IMR-90 (cell line): ENCODE measurements around the gene MALRD1. TPM values are rescaled to one million over a fixed set of nuclear protein-coding genes. Genes with fewer than 3 reads are reported as not detected.

Source experiments
- ATAC-seq: fragments of 200-7000 bp; cut with Tn5 transposase; 2 replicates; pipeline ENCODE4 v1.9.1; 2020; ENCODE audit warnings: low read depth, mild to moderate bottlenecking, moderate library complexity
- BruUV-seq: library from RNA; stranded (reverse); fragments of 400-500 nt; replicated peaks from 2 replicates; lab custom pipeline; 2021; lab: Mats Ljungman, UMichigan
- CTCF ChIA-PET: fragments of 300-600 bp; formaldehyde crosslinking; extraction: SDS; loops from one replicate; lab custom pipeline; 2021; ENCODE audit warnings: antibody characterized with exemption; lab: Yijun Ruan, JAX
- POLR2A ChIA-PET: fragments of 300-600 bp; sonication (Branson Sonifier 250); formaldehyde crosslinking; loops from one replicate; lab custom pipeline; 2022; ENCODE audit warnings: antibody characterized with exemption; ENCODE audit not compliant: unreplicated experiment; lab: Charles Lee
- DNase-seq: peaks from one replicate; pipeline ENCODE4 v3.0.0; 2013
- H2AFZ ChIP-seq: replicated peaks from 2 replicates; pipeline ENCODE3; 2013; ENCODE audit warnings: low read length, mild to moderate bottlenecking; ENCODE audit not compliant: poor library complexity
- H2AK5ac ChIP-seq: 2 replicates; pipeline ENCODE4 v1.6.1; 2013; ENCODE audit warnings: low read depth, low read length, inconsistent platforms
- H2AK9ac ChIP-seq: replicated peaks from 2 replicates; pipeline ENCODE3; 2013; ENCODE audit warnings: mild to moderate bottlenecking, low read depth, low read length, moderate library complexity; ENCODE audit not compliant: poor library complexity
- H2BK120ac ChIP-seq: 2 replicates; pipeline ENCODE4 v1.6.1; 2013; ENCODE audit warnings: low read depth, low read length, inconsistent platforms
- H2BK15ac ChIP-seq: 3 replicates; pipeline ENCODE4 v1.6.1; 2013; ENCODE audit warnings: low read depth, low read length, inconsistent platforms
- H2BK20ac ChIP-seq: 2 replicates; pipeline ENCODE4 v1.6.1; 2013; ENCODE audit warnings: low read depth, mild to moderate bottlenecking, inconsistent platforms, low read length, moderate library complexity
- H2BK5ac ChIP-seq: 2 replicates; pipeline ENCODE4 v1.6.1; 2013; ENCODE audit warnings: mild to moderate bottlenecking, low read depth, low read length, inconsistent platforms; ENCODE audit not compliant: poor library complexity, severe bottlenecking
- H3K14ac ChIP-seq: replicated peaks from 2 replicates; pipeline ENCODE4 v1.6.1; 2013; ENCODE audit warnings: low read depth, low read length, inconsistent platforms
- H3K18ac ChIP-seq: 2 replicates; pipeline ENCODE4 v1.6.1; 2013; ENCODE audit warnings: low read depth, low read length, control low read depth
- H3K23ac ChIP-seq: 2 replicates; pipeline ENCODE4 v1.6.1; 2013; ENCODE audit warnings: low read depth, low read length, inconsistent platforms
- H3K27ac ChIP-seq: 2 replicates; pipeline ENCODE4 v1.5.1; 2013; ENCODE audit warnings: mild to moderate bottlenecking, control low read depth, low read length; ENCODE audit not compliant: insufficient read depth
- H3K27me3 ChIP-seq: 2 replicates; pipeline ENCODE4 v1.6.1; 2013; ENCODE audit warnings: low read length; ENCODE audit not compliant: control insufficient read depth, insufficient read depth
- H3K36me3 ChIP-seq: 2 replicates; pipeline ENCODE4 v1.6.1; 2013; ENCODE audit warnings: low read length, mixed read lengths; ENCODE audit not compliant: control insufficient read depth, insufficient read depth
- H3K4ac ChIP-seq: 2 replicates; pipeline ENCODE4 v1.6.1; 2013; ENCODE audit warnings: low read depth, low read length, inconsistent platforms
- H3K4me1 ChIP-seq: 2 replicates; pipeline ENCODE4 v1.6.1; 2013; ENCODE audit warnings: low read length, mixed read lengths; ENCODE audit not compliant: control insufficient read depth, insufficient read depth
- H3K4me2 ChIP-seq: 2 replicates; pipeline ENCODE4 v1.6.1; 2013; ENCODE audit warnings: low read depth, mild to moderate bottlenecking, control low read depth, low read length, moderate library complexity
- H3K4me3 ChIP-seq: 2 replicates; pipeline ENCODE4 v1.5.1; 2013; ENCODE audit warnings: low read depth, mild to moderate bottlenecking, control low read depth, low read length, moderate library complexity; ENCODE audit not compliant: insufficient read depth
- H3K56ac ChIP-seq: 2 replicates; pipeline ENCODE4 v1.6.1; 2013; ENCODE audit warnings: low read length, inconsistent platforms; ENCODE audit not compliant: insufficient read depth; ENCODE audit errors: extremely low read depth
- H3K79me1 ChIP-seq, 2 experiments: 2 replicates each; pipeline ENCODE4 v1.6.1; 2013; ENCODE audit warnings: low read length in 2 of 2, inconsistent platforms in 1 of 2, low read depth in 1 of 2
- H3K9ac ChIP-seq: 2 replicates; pipeline ENCODE4 v1.6.1; 2013; ENCODE audit warnings: low read depth, low read length, control low read depth
- H3K9me1 ChIP-seq: 2 replicates; pipeline ENCODE4 v1.6.1; 2013; ENCODE audit warnings: low read length, inconsistent platforms; ENCODE audit not compliant: insufficient read depth
- H3K9me3 ChIP-seq: 2 replicates; pipeline ENCODE4 v1.6.1; 2013; ENCODE audit warnings: low read length; ENCODE audit not compliant: control insufficient read depth, insufficient read depth
- H4K20me1 ChIP-seq: 2 replicates; pipeline ENCODE4 v1.6.1; 2013; ENCODE audit warnings: low read length, inconsistent platforms; ENCODE audit not compliant: insufficient read depth
- H4K5ac ChIP-seq: 2 replicates; pipeline ENCODE4 v1.6.1; 2013; ENCODE audit warnings: mild to moderate bottlenecking, low read depth, low read length, control low read depth
- H4K8ac ChIP-seq, 2 experiments: 2 replicates each; pipeline ENCODE4 v1.6.1; 2013; ENCODE audit warnings: low read depth in 2 of 2, low read length in 2 of 2, control low read depth in 1 of 2, inconsistent platforms in 1 of 2
- H4K91ac ChIP-seq: 2 replicates; pipeline ENCODE4 v1.6.1; 2013; ENCODE audit warnings: low read depth, low read length, inconsistent platforms; ENCODE audit not compliant: insufficient read depth
- BHLHE40 ChIP-seq: fragments of 150-350 bp; IDR thresholded peaks from 2 replicates; pipeline ENCODE4 v1.6.1; 2016; ENCODE audit warnings: mild to moderate bottlenecking, low read depth, low read length
- CEBPB ChIP-seq: IDR thresholded peaks from 2 replicates; pipeline ENCODE4 v1.6.1; 2012; ENCODE audit warnings: low read depth, low read length, improper control_type of control experiment
- CHD1 ChIP-seq: IDR thresholded peaks from 2 replicates; pipeline ENCODE4 v1.6.1; 2012; ENCODE audit warnings: low read depth, low read length, improper control_type of control experiment
- MAFK ChIP-seq: IDR thresholded peaks from 2 replicates; pipeline ENCODE4 v1.6.1; 2012; ENCODE audit warnings: low read depth, low read length, improper control_type of control experiment
- MAZ ChIP-seq: IDR thresholded peaks from 2 replicates; pipeline ENCODE4 v1.6.1; 2012; ENCODE audit warnings: low read depth, mild to moderate bottlenecking, low read length, improper control_type of control experiment, moderate library complexity, borderline replicate concordance
- NFE2L2 ChIP-seq: fragments of 150-350 bp; IDR thresholded peaks from 2 replicates; pipeline ENCODE4 v1.6.1; 2016; ENCODE audit warnings: low read depth, mild to moderate bottlenecking, low read length
- RAD21 ChIP-seq: IDR thresholded peaks from 2 replicates; pipeline ENCODE4 v1.6.1; 2012; ENCODE audit warnings: low read length, improper control_type of control experiment
- RCOR1 ChIP-seq: IDR thresholded peaks from 2 replicates; pipeline ENCODE4 v1.6.1; 2012; ENCODE audit warnings: mild to moderate bottlenecking, low read length, improper control_type of control experiment; ENCODE audit not compliant: insufficient replicate concordance
- RFX5 ChIP-seq: IDR thresholded peaks from 2 replicates; pipeline ENCODE4 v1.8.0; 2012; ENCODE audit warnings: low read depth, mild to moderate bottlenecking, low read length, moderate library complexity
- SMC3 ChIP-seq: fragments of 150-350 bp; IDR thresholded peaks from 2 replicates; pipeline ENCODE4 v1.6.1; 2016; ENCODE audit warnings: low read depth, mild to moderate bottlenecking, antibody characterized with exemption, low read length, moderate library complexity
- whole genome bisulfite sequencing, 2 experiments: methylation state at CpG; one replicate each; pipeline versions ENCODE4 v1.1.5 to v1.1.7; 2013; ENCODE audit warnings: missing lambda C conversion rate in 2 of 2; ENCODE audit not compliant: insufficient read length in 1 of 2; ENCODE audit errors: extremely low coverage in 2 of 2; 5-methylcytosine and 5-hydroxymethylcytosine counted together
- dilution Hi-C: fragments of 300-500 bp; cut with HindIII; formaldehyde crosslinking; loops from one replicate; pipeline ENCODE4 v1.14.3; 2018; ENCODE audit warnings: low sequenced_read_pairs; ENCODE audit not compliant: unreplicated experiment
- in situ Hi-C: fragments of 300-500 bp; cut with MboI; formaldehyde crosslinking; loops from 3 replicates; pipeline ENCODE4 v1.14.3; 2019; ENCODE audit warnings: low sequenced_read_pairs, inconsistent platforms, mixed read lengths
- intact Hi-C: fragments of 100-400 bp; cut with micrococcal nuclease; formaldehyde crosslinking; loops from 2 replicates; pipeline ENCODE4 v1.10.0; 2022
- polyA plus RNA-seq, 3 experiments: library from polyadenylated mRNA; depleted of rRNA; stranded (reverse); fragments of >200 nt; gene quantifications; 2 replicates each; pipeline ENCODE4 v1.2.3, GENCODE V29; 2012; ENCODE audit warnings: low replicate concordance in 1 of 3
- total RNA-seq: library from RNA; depleted of rRNA; stranded (reverse); fragments of >200 nt; gene quantifications from 2 replicates; pipeline ENCODE4 v1.2.3, GENCODE V29; 2012
- TF ChIP-seq, protein P1 (sequence below): fragments of 150-350 bp; IDR thresholded peaks from 2 replicates; pipeline ENCODE4 v1.6.1; 2017; ENCODE audit warnings: mild to moderate bottlenecking, antibody characterized with exemption, low read length, low read depth
- TF ChIP-seq, protein P2 (sequence below): fragments of 150-350 bp; IDR thresholded peaks from 2 replicates; pipeline ENCODE4 v1.6.1; 2016; ENCODE audit warnings: low read depth, mild to moderate bottlenecking, low read length, moderate library complexity, borderline replicate concordance
- TF ChIP-seq, protein P3 (sequence below): conservative IDR thresholded peaks from 2 replicates; pipeline ENCODE4 v1.5.1; 2012; ENCODE audit warnings: mild to moderate bottlenecking, low read depth, low read length, improper control_type of control experiment

Gene MALRD1
- total and polyA plus RNA-seq, 2 of the 4 experiments (the other 2 are of a cell fraction) = 0.34 to 1.1 TPM

DNA sequence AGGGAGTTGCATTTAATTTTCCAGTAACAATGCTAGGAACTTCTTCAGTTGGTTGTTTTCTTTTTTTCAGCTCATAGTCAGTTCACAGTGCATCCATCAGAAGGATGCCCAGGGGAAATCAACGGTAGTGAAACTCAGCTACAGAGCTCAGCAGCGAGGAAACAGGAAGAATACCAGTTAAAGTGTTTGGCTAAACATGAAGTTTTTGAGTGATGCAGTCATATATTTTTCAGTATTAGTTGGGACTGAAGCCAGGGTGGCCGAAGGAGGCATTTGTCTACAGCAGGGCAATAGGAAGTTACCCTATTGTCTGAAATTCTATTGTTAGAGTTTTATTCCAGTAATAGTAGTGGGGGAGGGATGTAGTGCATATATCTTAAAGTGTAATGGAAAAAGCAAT lies 45.3 kb upstream of the MALRD1 start:
- Histone ChIP-seq H3K79me1 (no peaks in the 10 kb centered on the region), H4K5ac (no peak overlapping the region), H2AFZ (peak overlapping the region; percentile 41), H3K56ac (no peak overlapping the region), H3K4ac (no peak overlapping the region), H2BK15ac (no peak overlapping the region), H2AK9ac (no peak overlapping the region), H2BK20ac (no peak overlapping the region), H2BK120ac (no peak overlapping the region), H3K9ac (no peak overlapping the region), H4K91ac (no peak overlapping the region), H3K4me2 (no peak overlapping the region), H3K4me3 (no peak overlapping the region), H3K27ac (no peak overlapping the region), H3K18ac (no peak overlapping the region), H3K9me3 (no peaks in the 10 kb centered on the region), H4K20me1 (no peaks in the 10 kb centered on the region), H2BK5ac (no peak overlapping the region), H4K8ac (no peak overlapping the region), H3K14ac (no peak overlapping the region), H3K4me1 (peaks cover 2% of the 10 kb centered on the region; the same call in 1 of the 2 replicates), H3K9me1 (no peaks in the 10 kb centered on the region), H2AK5ac (no peak overlapping the region), H3K36me3 (no peaks in the 10 kb centered on the region), H3K23ac (no peak overlapping the region), H3K27me3 (no peaks in the 10 kb centered on the region)
- intact Hi-C loops = no loop called here
- no TSS peak for BruUV-seq
- ATAC-seq = no peak
- no peak for DNase-seq
- in situ Hi-C loops = no loop called here
- dilution Hi-C loops = no loop called here
- TF ChIP-seq SMC3 = no peak
- TF ChIP-seq RFX5 = no peak
- no peak for TF ChIP-seq RAD21
- no peak for TF ChIP-seq NFE2L2
- TF ChIP-seq, protein P1, sequence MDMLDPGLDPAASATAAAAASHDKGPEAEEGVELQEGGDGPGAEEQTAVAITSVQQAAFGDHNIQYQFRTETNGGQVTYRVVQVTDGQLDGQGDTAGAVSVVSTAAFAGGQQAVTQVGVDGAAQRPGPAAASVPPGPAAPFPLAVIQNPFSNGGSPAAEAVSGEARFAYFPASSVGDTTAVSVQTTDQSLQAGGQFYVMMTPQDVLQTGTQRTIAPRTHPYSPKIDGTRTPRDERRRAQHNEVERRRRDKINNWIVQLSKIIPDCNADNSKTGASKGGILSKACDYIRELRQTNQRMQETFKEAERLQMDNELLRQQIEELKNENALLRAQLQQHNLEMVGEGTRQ = no peak
- TF ChIP-seq, protein P2, sequence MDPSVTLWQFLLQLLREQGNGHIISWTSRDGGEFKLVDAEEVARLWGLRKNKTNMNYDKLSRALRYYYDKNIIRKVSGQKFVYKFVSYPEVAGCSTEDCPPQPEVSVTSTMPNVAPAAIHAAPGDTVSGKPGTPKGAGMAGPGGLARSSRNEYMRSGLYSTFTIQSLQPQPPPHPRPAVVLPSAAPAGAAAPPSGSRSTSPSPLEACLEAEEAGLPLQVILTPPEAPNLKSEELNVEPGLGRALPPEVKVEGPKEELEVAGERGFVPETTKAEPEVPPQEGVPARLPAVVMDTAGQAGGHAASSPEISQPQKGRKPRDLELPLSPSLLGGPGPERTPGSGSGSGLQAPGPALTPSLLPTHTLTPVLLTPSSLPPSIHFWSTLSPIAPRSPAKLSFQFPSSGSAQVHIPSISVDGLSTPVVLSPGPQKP = no peak
- TF ChIP-seq MAFK = no peak
- no peak for TF ChIP-seq MAZ
- no peak for TF ChIP-seq CEBPB
- TF ChIP-seq, protein P3, sequence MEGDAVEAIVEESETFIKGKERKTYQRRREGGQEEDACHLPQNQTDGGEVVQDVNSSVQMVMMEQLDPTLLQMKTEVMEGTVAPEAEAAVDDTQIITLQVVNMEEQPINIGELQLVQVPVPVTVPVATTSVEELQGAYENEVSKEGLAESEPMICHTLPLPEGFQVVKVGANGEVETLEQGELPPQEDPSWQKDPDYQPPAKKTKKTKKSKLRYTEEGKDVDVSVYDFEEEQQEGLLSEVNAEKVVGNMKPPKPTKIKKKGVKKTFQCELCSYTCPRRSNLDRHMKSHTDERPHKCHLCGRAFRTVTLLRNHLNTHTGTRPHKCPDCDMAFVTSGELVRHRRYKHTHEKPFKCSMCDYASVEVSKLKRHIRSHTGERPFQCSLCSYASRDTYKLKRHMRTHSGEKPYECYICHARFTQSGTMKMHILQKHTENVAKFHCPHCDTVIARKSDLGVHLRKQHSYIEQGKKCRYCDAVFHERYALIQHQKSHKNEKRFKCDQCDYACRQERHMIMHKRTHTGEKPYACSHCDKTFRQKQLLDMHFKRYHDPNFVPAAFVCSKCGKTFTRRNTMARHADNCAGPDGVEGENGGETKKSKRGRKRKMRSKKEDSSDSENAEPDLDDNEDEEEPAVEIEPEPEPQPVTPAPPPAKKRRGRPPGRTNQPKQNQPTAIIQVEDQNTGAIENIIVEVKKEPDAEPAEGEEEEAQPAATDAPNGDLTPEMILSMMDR = no peak
- TF ChIP-seq CHD1 = no peak
- no peak for TF ChIP-seq RCOR1
- no peak for TF ChIP-seq BHLHE40
- ChIA-PET CTCF (interaction anchor here (0.6 kb wide), 1 partner anchor 269 kb away, joined by 5 read pairs; no protein-coding TSS in a partner anchor), POLR2A (no interaction called here)
- 10% methylated on average over 3 of the region's 3 CpGs; no CpG with 5 or more reads in 1 of the 2 experiments for WGBS, 2 experiments
